NCI-H2171 treated with DMSO at 0.1 percent for 48 hours (cell line): Measurements from ENCODE around the gene SPTBN1.

ENCODE experiments used
- DNase-seq: peaks from one replicate; lab custom pipeline; 2025; lab: John Stamatoyannopoulos, UW

SPTBN1 gene

DNA sequence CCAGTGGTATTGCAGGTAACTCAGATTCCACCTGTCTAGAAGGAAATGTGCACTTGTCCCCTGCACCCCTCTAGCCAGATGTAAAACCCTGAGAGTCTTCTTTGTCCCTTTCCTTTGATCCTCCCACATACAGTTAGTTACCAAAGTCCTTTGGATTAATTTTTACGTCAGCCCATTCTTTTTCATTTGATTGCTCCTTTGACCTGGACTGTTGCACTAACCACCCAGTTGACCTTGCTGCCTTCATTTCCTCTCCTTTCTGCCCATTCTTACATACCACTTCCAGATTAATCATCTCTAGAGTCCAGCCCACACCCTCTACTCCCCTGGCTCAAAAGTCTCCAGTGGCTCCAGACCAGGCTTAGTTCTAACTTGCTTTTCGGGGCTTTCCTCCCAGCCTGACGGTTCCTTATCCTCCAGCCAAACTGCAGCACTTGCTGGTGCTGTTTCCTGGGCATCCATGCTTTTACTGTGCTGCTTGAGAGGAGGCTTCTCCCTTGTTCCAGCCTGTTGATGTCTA is 99.3 kb downstream of the SPTBN1 start:
- no peak for DNase-seq

DNA sequence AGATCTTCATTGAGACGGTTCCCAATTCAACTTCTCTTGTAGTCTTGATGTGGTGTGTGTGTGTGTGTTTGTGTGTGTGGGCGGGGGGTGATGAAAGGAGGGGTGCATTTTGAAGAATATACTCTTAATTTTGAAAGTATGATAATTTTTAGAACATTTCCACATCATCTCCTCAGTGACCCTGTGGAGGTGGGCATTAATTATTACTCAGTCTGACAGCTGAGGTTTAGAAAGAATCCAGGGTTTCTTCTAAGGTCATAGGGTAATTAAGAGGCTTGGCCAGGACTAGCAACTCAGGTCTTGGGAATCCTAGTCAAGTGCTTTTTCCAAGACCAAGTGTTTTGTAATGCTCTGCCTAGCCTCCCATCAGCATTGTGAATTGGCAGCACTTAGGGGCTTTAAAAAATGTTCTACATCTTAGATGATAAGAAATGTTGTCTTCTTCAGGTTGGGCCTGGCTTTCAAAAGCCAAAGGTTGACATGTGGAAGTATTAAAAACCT is 100.5 kb downstream of the SPTBN1 start:
- no peak for DNase-seq

DNA sequence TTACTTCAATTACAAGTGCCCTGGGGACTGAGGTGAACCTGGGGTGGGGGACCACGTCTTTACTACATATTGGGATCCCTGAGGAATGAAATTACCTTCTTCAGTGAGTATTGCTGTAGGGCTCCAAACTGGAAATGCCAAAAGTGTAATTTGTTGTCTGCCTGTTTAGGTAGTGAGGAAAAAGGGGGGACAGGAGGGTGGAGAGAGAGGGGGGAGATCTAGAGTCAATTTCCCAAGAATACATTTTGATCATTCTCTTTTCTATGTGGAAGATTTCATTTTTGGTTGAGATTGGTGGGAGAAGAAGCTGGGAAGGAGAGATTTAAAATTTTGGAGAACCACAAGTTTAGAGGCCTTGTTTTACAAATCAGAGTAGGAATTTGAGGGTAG is 101.1 kb downstream of the SPTBN1 start:
- no peak for DNase-seq

DNA sequence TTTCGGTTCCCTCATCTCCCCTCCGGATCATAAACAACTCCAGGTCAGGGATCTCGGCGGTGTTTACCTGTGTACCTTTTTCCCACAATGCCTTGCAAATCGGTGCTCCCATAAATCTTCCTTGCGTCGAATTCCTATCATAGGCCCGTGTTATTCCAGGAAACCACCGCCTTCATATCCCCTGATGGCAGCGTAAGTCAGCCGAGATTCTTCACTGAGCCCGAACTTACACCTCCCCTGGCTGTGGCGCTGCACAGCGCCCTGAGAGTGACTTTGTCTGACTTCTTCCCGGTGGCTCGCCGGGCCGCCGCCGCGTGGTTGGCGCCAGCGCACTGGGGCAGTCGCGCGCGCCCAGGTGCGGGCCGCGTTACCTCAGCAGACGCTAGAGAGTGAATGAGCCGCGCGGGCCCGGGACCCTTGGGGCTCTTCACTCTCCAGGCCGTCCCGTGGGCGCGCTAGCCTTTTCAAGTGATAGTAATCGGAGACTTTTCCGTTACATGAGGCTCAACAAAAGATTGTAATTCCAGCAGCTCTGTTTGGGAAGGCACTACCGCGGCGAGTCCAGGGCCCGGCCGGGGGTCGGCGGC is 101.6 kb downstream of the SPTBN1 start:
- peak; percentile 91 for DNase-seq

DNA sequence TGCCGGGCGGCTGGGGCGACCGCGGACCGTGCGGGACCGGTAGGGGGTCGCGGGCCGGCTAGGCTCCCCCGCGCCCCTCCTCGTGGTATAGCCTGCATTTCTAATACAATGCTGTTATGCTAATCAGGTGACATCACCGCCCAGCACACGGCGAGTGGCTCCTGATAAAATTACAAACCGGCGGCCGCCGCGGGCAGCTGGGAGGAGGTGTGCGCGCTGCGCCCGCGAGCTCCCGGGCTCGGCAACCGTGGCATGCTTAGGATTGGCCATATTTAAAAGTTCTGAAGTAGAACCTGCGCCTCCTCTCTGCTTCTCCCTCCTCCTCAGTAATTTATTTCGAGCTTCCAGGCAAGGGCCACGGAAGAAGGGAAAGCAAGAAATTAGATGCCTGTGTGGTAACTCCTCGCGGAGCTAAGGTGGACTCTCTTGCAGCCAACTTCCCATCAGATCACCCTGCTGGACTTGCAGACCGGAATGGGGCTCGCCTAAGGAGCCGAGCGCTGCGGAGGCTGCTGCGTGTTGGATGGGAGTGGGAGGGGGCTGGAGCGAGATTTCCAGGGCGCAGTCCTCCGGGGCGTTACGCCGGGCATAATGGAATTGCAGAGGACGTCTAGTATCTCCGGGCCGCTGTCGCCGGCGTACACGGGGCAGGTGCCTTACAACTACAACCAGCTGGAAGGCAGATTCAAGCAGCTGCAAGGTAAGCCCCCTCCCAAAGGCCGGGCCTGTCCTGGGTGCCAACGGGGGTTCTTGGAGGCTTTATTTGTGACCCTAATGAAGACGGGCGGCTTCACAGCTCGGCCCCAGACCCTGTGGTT is 102.3 kb downstream of the SPTBN1 start:
- DNase-seq: peak; percentile 88

DNA sequence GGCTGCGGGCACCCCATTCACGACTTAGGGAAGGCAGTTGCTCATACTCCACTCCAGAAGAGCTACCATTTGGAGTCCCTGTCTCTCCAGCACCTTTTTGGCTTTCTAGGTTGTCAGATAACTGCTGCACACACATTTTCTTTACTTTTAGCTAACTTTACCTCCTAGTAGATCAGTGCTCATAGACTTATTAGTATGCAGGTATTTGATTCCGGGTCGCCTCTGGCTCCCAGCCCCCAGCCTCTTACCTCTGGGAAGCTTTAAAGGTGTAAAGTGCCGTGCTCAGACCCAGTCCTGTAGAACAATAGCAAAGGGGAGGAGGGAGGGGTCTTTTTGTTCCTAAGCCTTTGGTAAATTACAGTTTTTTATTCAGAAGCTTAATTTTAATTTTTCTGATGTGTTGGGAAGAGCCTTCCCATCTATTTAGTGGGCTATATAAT is 102.9 kb downstream of the SPTBN1 start:
- DNase-seq: peak; percentile 43

DNA sequence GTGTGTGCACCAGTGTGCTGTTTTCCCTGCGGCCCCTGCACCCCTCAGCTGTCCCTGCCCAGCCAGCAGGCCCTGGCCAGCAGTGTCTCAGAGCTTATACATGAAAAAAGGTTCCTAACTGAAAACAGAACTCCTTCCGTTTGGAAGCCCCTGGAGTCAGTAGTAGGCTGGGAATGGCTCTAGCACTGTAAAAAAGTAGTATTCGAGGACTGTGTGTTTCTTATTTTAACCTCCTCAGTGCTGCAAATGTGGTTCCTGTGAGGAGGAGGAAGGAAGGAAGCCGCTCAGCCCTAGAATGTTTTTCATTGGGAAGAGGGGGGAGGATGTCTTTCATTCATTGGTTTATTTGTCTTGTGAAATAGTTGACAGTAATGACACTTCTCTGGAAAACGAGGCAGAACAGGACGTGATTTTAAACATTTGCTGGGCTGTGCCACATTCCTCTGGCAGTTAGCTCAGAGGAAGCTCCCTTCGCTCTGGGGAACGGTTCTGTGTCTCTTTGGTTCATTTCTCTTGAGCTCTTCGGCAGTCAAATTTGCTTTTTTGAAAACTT is 103.5 kb downstream of the SPTBN1 start:
- no peak for DNase-seq

DNA sequence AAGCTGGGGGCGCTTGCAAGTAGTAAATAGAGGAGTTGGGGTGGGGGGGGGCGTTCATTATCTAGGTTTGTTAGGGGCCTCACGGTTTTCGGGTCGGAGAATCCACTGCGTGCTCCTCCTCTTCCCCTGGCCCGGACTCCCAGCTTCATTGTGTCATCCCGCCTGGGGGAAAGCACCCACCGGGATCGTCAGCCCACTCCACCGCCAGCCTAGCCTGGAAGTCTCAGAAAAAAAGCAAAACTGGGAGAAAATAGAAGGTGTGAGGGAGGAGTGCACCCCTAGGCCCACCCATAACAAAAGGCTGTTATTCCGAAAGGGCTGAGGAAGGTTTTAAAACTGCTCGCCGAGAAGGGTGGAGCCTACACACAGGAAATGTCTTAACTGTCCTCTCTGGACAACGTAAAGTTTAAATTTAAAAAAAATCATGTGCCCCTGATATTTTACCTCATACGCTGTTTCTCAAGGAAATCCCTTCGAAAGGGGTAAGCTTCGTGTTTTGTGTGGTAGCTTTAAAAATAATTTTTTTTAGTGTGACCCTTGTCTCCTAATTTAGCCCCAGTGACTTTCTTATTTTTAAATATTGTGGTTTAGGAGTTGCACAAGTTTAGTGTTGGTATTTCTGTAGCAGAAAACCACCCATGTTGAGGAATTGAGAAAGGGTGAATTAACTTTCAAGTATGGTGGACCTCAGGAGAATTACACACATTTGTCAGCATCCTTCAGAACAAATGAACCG is 104.2 kb downstream of the SPTBN1 start:
- peak; percentile 15 for DNase-seq

DNA sequence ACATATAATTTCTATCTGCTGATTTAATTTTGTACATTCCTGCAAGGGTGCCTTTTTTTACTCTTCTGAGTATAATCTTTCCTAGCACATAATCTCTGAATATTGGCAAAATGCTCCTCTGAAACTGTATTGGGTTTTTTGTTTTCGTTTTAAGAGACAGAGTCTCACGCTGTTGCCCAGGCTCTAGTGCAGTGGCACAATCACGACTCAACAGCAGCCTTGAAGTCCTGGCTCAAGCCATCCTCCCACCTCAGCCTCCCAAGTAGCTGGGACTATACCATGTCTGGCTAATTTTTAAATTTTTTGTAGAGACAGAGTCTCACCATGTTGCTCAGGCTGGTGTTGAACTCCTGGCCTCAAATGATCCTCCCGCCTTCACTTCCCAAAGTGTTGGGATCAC is 104.9 kb downstream of the SPTBN1 start:
- DNase-seq: no peak

DNA sequence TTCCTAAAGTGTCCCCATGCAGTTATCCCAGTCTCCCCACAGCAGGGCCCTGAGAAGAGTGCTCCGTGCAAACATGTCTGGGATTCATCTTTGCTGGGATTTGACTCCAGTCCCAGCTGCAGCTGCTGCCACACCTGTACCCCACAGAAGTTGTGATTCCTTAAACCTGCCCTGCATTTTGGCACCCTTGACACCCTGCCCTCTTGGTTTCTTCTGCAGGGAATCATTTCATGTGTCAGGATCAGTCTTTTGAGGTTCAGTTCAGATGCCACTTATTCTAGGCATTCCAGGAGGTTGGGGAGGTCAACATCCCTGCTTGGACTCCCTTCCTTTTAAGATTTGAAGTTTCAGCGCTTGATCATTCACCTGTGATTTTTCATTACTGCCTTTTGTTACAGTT is 108.3 kb downstream of the SPTBN1 start:
- DNase-seq: no peak

DNA sequence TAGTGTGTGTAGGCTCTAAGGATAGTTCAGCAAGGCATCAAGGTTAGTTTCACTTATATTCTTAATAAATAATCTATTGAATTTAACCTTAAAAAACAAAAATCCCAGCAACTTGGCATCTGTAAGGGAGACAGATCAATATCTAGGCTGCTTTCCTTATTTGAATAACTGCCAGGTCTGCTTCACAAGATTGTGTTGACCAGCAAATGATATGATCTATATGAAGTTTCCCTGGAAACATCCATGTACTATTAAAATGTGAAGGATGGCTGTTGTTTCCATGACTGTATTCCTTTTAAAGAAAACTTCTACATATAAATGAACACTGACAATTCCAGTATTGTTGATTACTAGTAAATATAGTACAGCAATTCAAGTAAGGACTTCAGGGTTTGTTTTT is 109.4 kb downstream of the SPTBN1 start:
- no peak for DNase-seq

DNA sequence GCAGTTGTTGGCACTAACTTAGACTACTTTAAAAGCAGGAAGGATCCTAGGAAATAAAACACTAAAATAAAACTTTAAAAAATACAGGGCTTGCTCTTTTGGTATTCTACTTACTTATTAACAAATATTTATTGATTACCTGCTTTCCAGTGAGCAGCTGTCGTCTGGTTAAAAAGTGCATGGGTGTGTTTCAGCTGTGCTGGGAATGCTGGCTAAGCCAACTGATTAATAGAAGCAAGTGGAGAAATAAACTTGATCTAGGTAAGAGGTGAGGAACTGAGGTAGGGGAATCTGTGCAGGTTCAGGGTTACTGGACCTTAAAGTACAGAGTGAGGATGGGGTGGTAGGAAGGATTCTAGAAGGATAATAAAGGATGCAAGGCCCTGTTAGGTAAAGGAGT is 110.8 kb downstream of the SPTBN1 start:
- DNase-seq: no peak

DNA sequence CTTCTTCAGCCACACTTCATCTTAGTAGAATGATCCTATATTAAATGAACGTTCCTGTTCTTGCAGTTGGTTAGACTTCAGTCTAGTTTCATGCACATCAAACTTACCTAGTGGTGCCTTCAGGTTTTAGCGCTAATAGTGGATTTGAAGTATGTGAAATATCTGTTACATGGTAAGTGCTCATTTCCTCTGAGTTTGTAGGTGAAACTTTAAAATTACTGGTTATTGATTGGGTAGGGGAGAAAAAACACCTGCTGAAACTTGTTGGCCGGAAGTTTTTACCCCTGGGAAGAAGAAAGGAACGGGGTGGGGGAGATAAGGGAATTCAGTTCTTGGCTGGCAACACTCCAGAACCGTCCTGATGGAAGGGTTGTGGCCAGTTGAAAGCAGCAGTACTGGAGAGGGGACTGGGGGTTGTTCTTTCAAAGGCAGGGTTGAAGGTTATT is 112.8 kb downstream of the SPTBN1 start:
- DNase-seq: no peak

DNA sequence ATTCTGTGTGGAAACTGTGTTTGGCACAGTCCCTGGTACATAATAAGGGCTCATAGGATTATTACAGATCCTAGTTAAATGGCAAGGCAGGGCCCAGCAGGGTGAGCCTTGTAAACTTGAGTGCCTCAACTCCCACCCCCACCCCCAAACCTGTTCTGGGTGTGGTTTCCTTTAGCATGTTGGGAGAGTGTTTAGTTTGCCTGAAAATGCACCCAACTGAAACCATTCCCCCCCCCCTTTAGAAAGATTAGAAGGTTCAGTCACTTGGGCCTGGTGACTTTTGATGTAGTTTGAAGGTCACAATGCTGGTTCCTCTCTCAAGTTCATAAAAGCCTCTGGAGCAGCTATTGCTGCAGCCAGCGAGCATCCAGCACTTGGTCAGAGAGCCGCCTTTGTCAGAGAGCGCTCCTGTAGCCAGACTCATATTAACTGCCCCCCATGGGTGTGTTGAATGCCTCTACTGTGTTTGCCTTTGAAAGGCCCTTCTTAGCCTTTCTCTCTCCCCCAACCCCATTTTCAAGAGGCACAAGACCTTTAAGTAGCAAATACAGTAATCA is 113.7 kb downstream of the SPTBN1 start:
- no peak for DNase-seq

DNA sequence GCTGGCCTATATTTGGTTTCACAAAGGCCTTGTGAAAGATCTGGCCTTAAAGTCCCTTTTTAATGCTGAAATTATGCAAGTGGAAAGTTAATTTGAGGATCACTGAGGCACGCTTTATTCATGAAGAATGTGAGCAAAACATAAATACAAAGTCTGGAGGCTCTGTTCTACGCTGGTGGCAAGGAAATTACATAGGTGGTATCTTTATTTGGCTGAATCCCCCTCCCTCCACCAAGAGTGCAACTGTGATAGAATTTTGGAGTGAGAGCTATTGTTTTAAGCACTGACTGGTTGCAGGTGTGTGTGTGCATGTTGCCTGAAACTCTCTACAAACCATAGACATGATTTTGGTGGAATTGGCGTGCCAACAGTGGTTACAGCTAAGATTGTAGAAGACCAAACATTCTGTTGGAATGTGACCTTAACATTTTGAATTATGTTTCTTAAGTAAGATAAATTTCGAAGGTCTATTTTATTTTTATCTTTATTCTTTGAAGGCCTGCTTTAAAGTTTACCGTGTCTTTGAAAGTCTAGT is 114.3 kb downstream of the SPTBN1 start:
- no peak for DNase-seq

DNA sequence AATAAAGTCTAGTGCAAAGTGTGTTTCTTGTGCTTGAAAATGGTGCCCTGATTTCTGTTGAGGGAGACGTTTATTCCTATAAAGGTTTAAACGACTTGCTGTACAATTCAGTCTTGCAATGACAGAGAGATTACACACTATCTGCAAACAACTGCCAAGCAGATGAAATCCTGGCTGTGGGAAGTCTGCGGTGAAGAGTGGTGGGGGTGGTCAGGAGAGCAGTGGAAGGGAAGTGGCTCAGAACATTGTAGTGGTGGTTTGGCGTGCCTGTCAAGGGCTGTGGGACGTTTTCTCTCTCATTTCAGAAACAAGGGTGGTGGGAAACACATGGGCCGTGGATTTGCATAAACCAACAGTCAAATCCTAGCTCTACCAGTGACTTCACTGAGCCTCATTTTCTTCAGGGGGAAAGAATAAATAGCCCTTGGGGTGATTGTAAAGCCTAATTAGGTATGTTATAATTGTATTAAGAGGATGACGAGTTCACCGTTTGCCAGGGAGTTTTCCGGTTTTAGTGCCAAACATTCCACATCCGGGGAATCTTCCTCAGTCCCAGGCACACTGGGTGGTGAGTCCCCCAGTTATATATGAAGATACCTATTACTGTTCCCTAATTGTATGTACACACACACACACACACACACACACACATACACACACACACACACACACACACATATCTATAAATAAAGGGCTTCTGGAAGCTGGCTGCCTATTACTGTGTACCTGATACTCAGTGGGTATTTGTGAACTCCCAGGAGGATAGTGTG is 115.0 kb downstream of the SPTBN1 start:
- no peak for DNase-seq

DNA sequence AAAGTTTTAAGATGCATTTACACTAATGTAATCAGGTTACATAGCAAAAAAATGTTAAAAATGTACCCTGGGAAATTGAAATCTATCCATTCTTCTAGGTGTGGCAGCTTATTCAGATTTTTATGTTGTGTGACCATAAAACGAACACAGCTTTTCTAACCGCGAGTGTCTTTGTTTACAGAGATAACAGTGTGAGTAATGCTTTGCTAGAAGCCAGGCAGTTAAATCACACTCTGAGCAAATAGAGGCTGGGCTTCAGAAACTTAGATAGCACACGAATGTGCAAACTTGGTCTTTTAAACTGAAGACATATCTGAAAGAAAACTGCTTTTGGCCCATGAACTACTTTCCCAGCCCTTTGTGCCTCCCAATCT is 116.1 kb downstream of the SPTBN1 start:
- DNase-seq: no peak

DNA sequence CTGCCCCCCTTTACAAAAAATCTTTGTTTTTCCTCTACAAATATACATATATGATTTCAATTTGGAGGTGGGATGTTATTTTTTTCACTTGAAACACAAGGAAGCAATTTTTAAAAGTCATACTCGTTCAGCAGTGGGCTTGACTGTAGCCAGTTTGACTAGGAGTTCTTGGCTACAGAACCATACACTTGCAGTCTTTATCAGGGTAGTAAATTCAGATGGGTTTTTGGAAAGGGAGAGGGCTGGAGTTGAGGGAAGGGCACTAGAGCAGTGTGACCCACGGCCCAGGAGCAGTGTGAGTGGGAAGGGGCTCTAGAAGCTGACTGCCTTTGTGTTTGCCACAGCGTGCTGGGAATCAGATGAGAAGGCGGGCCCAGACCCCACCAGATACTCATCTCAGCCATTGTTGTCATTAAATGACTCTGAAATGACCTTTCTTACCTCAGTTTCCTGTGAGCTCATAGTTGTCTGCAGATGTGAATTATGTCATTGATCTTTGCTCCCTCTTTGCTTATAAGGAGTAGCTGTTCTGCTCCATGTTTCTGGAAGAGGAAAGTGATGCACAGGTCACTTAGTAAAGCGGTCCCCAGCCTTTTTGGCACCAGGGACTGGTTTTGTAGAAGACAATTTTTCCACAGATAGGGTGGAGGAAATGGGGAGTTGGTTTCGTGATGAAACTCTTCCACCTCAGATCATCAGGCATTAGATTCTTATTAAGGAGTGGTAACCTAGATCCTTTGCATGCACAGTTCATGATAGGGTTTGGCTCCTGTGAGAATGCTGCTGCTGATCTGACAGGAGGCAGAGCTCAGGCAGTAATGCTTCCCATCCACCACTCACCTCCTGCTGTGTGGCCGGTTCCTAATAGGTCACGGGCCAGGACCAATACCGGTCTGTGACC is 116.8 kb downstream of the SPTBN1 start:
- no peak for DNase-seq

DNA sequence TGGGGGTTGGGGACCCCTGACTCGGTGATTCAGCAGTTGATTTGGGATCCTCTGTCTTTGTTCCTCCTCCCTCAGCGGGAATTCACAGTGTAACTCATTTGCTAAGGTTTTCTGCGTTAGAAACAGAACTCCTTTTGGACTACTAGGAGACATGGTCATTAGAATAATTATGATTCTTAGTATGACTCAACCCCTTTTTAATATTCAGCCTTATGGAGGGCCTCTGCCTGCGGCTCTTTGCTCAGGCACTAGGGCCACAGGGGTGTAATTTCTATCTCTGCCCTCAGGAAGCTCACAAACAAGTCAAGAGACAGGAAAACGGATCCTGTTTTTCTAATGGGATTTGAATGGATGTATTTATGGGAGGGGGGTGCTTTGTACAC is 117.4 kb downstream of the SPTBN1 start:
- DNase-seq: no peak
